Fibroblast of lung (primary cell): ENCODE data around the gene TTF2.

Source experiments
- EZH2 ChIP-seq: IDR thresholded peaks from 2 replicates; pipeline ENCODE4 v1.5.1; 2012; ENCODE audit warnings: low read length, control low read depth, mild to moderate bottlenecking; ENCODE audit errors: missing control alignments
- TF ChIP-seq, protein P1 (sequence below), 2 donors: IDR thresholded peaks in 1 of 2; conservative IDR thresholded peaks in 1 of 2; 1 replicate in 1 of 2; 2 replicates in 1 of 2; pipeline ENCODE4 v1.5.1; 2011 to 2012; ENCODE audit warnings: low read length in 2 of 2, control low read depth in 1 of 2, inconsistent platforms in 1 of 2, low read depth in 1 of 2, mild to moderate bottlenecking in 1 of 2

DNA sequence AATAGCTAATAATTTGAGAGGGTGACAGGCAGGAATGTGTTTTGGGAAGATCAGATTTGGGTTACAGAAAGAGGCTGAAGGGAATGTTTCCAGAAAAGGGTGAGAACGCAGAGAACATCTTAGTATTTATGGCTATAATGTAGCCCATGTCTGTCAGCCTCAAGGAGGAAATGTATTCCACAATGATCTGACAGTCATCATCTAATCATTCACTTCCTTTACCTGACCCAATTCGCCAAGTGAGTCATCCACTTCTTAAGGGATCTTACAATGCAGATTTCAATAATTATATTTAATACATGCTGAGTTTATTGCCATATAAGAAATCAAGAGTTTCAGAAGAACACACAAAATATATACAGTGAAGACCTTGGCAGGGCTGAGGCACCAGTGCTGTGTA lies 50.6 kb downstream of the TTF2 start:
- TF ChIP-seq EZH2: no peak
- TF ChIP-seq, protein P1, sequence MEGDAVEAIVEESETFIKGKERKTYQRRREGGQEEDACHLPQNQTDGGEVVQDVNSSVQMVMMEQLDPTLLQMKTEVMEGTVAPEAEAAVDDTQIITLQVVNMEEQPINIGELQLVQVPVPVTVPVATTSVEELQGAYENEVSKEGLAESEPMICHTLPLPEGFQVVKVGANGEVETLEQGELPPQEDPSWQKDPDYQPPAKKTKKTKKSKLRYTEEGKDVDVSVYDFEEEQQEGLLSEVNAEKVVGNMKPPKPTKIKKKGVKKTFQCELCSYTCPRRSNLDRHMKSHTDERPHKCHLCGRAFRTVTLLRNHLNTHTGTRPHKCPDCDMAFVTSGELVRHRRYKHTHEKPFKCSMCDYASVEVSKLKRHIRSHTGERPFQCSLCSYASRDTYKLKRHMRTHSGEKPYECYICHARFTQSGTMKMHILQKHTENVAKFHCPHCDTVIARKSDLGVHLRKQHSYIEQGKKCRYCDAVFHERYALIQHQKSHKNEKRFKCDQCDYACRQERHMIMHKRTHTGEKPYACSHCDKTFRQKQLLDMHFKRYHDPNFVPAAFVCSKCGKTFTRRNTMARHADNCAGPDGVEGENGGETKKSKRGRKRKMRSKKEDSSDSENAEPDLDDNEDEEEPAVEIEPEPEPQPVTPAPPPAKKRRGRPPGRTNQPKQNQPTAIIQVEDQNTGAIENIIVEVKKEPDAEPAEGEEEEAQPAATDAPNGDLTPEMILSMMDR (conservative IDR thresholded peaks at IDR 0.05 in 1 of 2, IDR thresholded peaks at IDR 0.05 in 1 of 2; ENCODE audit: low read depth in 1 of 2, low read length in 2 of 2): no peak
